GM18520 (cell line): ENCODE measurements around the gene PMCH.
"Not testable (repeated sequence)": the region's sequence is repeated elsewhere in the genome, so short reads cannot be mapped to it uniquely, and the experiment has no call there.

Experiments
- ATAC-seq: cut with Tn5 transposase; IDR thresholded peaks from one replicate; pipeline ENCODE4 v1.9.1; 2021; ENCODE audit not compliant: unreplicated experiment

Gene PMCH

DNA sequence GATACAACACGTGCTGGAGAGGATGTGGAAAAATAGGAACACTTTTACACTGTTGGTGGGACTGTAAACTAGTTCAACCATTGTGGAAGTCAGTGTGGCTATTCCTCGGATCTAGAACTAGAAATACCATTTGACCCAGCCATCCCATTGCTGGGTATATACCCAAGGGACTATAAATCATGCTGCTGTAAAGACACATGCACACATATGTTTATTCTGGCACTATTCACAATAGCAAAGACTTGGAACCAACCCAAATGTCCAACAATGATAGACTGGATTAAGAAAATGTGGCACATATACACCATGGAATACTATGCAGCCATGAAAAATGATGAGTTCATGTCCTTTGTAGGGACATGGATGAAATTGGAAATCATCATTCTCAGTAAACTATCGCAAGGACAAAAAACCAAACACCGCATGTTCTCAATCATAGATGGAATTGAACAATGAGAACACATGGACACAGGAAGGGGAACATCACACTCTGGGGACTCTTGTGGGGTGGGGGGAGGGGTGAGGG, 50.5 kb downstream of the PMCH start:
- not testable (repeated sequence) for ATAC-seq
